ENCODE results near the gene PLEKHM3. TPM values are rescaled to one million over a fixed set of nuclear protein-coding genes. Genes with fewer than 3 reads are reported as not detected.

Gene PLEKHM3
- total and polyA plus RNA-seq, 2 donors (not counting 3 experiments of a cell fraction or from before 2014, with no cell fraction given), result 3.1 to 9.1 TPM

DNA sequence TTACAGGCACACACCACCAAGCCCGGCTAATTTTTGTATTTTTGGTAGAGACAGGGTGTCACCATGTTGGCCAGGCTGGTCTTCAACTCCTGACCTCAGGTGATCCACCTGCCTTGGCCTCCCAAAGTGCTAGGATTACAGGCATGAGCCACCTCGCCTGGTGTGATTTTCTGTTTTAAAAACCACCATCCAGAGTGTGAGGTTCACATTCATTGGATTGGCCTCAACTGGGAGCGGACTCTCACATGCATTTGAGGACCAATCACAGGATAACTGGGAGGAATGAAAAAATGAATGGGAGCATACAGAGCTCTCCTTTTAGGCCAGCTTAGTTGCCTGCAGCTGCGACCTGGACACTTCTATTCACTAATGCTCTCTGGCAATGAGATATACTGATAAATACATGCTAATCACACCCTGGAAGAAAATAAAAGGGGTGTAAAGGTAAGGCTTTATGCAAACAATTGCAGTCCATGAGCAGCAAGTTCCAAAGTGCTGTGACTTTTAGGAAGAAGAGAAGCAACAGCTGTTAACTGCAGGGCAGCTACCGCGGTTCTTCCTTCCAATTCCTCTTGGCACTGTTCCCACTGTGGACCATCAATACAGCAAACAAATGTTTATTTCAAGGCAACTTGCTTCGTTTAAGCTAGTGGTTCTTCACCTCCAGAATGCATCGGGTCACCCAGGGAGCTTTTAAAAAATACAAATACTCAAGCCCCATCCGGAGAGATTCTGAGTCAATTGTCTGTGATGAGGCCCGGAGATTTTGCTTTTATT, 206.1 kb downstream of the PLEKHM3 start:
- POLR2A ChIA-PET, result no interaction called here
- BruUV-seq (replicated peaks), result no TSS peak

More for the DNA sequence above, 206.1 kb downstream of the PLEKHM3 start:
- Histone ChIP-seq H3K79me2 (ENCODE audit: control insufficient read depth, insufficient read depth, low read length) (no peaks in the 10 kb centered on the region), H3K4me1 (ENCODE audit: control insufficient read depth, extremely low read depth, insufficient read depth, low read length) (no peaks in the 10 kb centered on the region), H3K27me3 (ENCODE audit: control insufficient read depth in 2 of 2, insufficient read depth in 2 of 2, low read length in 2 of 2) (no peaks in the 10 kb centered on the region), H2AFZ (ENCODE audit: low read depth, low read length) (no peak overlapping the region), H3K9me1 (replicated peaks; ENCODE audit: control insufficient read depth, extremely low read depth, insufficient read depth, low read length) (no peaks in the 10 kb centered on the region), H4K20me1 (replicated peaks; ENCODE audit: control insufficient read depth, extremely low read depth, insufficient read depth, low read length) (no peaks in the 10 kb centered on the region), H3K9me3 (replicated peaks; ENCODE audit: control insufficient read depth, insufficient read depth, low read length) (no peaks in the 10 kb centered on the region), H3K36me3 (ENCODE audit: control insufficient read depth in 2 of 2, extremely low read depth in 1 of 2, insufficient read depth in 2 of 2, low read length in 2 of 2) (no peaks in the 10 kb centered on the region), H3K4me2 (ENCODE audit: insufficient read depth, low read length) (no peak overlapping the region), H3K9ac (replicated peaks; ENCODE audit: extremely low read depth, insufficient read depth, low read length) (no peak overlapping the region), H3K27ac (ENCODE audit: insufficient read depth, low read depth, low read length) (no peak overlapping the region), H3K4me3 (replicated peaks in 1 of 3; ENCODE audit: insufficient read depth in 1 of 3, low read depth in 1 of 3, low read length in 3 of 3) (no peak overlapping the region)
- DNase-seq (ENCODE audit: low read depth, low spot score) (no peak), FAIRE-seq (no peak)
- CTCF ChIA-PET, result interaction anchor here (0.9 kb wide), 1 partner anchor 11 kb away, joined by 4 read pairs; no protein-coding TSS in a partner anchor
- dilution Hi-C loops (cut with MboI; ENCODE audit: extremely low pct_ligation_motif_present, low sequenced_read_pairs) (no loop called here), intact Hi-C loops (cut with micrococcal nuclease) (no loop called here)
- TF ChIP-seq EZH2 (IDR thresholded peaks at IDR 0.05; ENCODE audit: borderline replicate concordance, low read depth, low read length, severe bottlenecking) (no peak), JUN (IDR thresholded peaks at IDR 0.05; ENCODE audit: borderline replicate concordance, insufficient read depth, insufficient read length, low read depth) (no peak), GATA2 (IDR thresholded peaks at IDR 0.05; ENCODE audit: insufficient read depth, insufficient read length, low read depth, low read length) (no peak), FOS (IDR thresholded peaks at IDR 0.05; ENCODE audit: borderline replicate concordance, insufficient read depth, low read length) (no peak), POLR2AphosphoS5 (IDR thresholded peaks at IDR 0.05; ENCODE audit: insufficient read depth, low read depth, low read length) (no peak), POLR2A (IDR thresholded peaks at IDR 0.05; ENCODE audit: low read depth, low read length) (no peak), MYC (IDR thresholded peaks at IDR 0.05; ENCODE audit: low read depth, low read length) (no peak)
- TF ChIP-seq, protein P1, sequence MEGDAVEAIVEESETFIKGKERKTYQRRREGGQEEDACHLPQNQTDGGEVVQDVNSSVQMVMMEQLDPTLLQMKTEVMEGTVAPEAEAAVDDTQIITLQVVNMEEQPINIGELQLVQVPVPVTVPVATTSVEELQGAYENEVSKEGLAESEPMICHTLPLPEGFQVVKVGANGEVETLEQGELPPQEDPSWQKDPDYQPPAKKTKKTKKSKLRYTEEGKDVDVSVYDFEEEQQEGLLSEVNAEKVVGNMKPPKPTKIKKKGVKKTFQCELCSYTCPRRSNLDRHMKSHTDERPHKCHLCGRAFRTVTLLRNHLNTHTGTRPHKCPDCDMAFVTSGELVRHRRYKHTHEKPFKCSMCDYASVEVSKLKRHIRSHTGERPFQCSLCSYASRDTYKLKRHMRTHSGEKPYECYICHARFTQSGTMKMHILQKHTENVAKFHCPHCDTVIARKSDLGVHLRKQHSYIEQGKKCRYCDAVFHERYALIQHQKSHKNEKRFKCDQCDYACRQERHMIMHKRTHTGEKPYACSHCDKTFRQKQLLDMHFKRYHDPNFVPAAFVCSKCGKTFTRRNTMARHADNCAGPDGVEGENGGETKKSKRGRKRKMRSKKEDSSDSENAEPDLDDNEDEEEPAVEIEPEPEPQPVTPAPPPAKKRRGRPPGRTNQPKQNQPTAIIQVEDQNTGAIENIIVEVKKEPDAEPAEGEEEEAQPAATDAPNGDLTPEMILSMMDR (IDR thresholded peaks at IDR 0.05; ENCODE audit: extremely low read depth in 1 of 2, insufficient read depth in 1 of 2, low read depth in 1 of 2, low read length in 2 of 2), result no peak
- TF ChIP-seq, protein P2, sequence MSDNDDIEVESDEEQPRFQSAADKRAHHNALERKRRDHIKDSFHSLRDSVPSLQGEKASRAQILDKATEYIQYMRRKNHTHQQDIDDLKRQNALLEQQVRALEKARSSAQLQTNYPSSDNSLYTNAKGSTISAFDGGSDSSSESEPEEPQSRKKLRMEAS (IDR thresholded peaks at IDR 0.05; ENCODE audit: insufficient read depth, insufficient read length), result no peak
